Upper lobe of left lung (tissue), 4 donors: ENCODE data around the gene CLTB.
A peak's percentile ranks its signal among the peaks of the same experiment; 100 is the strongest.

Experiments used
- EP300 ChIP-seq, 4 donors: sonication (generic); formaldehyde crosslinking; IDR thresholded peaks; one replicate each; pipeline ENCODE4 v1.5.1; 2017; ENCODE audit warnings: antibody characterized with exemption in 4 of 4, control low read depth in 2 of 4
- POLR2A ChIP-seq, 4 donors: fragments of 450-650 bp; IDR thresholded peaks; one replicate each; pipeline ENCODE4 v1.5.1; 2016 to 2017; ENCODE audit warnings: antibody characterized with exemption in 4 of 4, mild to moderate bottlenecking in 2 of 4
- POLR2AphosphoS5 ChIP-seq, 2 donors: sonication (generic); formaldehyde crosslinking; IDR thresholded peaks; one replicate each; pipeline ENCODE4 v1.5.1; 2017; ENCODE audit warnings: antibody characterized with exemption in 2 of 2
- TF ChIP-seq, protein P1 (sequence below), 6 experiments: fragments of 450-650 bp in 4 of 6; fragments of 200-600 bp in 2 of 6; sonication (generic) in 2 of 6; IDR thresholded peaks; one replicate each; pipeline ENCODE4 v1.5.1; 2016 to 2019; ENCODE audit warnings: antibody characterized with exemption in 6 of 6

DNA sequence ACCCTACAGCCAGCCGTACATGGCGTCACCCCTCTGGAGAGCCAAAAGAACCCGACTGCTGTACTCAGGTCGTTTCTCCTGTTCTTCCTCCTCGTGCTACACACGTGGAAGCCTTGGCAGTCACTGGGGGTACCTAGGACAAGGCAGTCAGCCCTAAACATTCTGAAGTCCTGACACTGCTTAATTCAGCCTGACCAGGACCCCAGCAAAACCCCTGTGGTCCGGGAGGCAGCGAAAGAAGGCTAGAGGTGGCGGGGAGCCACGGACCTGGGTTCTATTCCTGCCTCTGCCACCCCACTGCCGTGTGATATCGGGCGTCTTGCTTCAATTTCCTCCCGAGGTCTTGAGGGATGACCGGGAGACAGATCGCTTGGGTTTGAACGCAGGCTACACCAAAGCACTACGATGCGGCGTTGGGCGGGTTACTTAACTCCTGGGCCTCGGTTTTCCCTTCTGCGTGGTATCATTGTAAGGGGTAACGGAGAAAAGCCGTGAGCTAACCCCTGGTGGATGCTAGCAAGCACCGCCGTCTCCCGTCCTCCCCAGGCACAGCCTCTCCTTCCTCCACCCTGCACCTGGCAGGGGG, 51.5 kb downstream of the CLTB start:
- TF ChIP-seq, protein P1, sequence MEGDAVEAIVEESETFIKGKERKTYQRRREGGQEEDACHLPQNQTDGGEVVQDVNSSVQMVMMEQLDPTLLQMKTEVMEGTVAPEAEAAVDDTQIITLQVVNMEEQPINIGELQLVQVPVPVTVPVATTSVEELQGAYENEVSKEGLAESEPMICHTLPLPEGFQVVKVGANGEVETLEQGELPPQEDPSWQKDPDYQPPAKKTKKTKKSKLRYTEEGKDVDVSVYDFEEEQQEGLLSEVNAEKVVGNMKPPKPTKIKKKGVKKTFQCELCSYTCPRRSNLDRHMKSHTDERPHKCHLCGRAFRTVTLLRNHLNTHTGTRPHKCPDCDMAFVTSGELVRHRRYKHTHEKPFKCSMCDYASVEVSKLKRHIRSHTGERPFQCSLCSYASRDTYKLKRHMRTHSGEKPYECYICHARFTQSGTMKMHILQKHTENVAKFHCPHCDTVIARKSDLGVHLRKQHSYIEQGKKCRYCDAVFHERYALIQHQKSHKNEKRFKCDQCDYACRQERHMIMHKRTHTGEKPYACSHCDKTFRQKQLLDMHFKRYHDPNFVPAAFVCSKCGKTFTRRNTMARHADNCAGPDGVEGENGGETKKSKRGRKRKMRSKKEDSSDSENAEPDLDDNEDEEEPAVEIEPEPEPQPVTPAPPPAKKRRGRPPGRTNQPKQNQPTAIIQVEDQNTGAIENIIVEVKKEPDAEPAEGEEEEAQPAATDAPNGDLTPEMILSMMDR (IDR thresholded peaks at IDR 0.05): no peak
- TF ChIP-seq POLR2AphosphoS5 (IDR thresholded peaks at IDR 0.05) (no peak), EP300 (IDR thresholded peaks at IDR 0.05) (no peak), POLR2A (IDR thresholded peaks at IDR 0.05) (peak in 1 of 4 donors; percentile 14)
